ENCODE data around the gene NT5DC3.

DNA sequence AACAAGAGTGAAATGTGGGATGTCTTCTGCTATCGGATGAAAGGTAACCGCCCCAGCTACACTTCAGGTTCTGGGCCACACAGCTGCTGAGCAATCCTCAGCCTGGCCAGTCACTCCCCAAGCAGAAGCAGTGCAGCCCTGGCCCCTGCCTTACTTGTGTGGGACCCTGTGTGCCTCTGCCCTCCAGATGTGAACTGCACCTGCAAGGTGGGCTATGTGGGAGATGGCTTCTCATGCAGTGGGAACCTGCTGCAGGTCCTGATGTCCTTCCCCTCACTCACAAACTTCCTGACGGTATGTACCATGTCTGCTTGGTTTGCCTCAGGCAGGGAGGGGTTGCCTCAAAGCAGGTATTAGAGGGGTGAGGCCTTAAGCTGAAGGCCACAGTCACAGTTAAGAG lies 85.6 kb downstream of the NT5DC3 start:
- TF ChIP-seq, protein P1, sequence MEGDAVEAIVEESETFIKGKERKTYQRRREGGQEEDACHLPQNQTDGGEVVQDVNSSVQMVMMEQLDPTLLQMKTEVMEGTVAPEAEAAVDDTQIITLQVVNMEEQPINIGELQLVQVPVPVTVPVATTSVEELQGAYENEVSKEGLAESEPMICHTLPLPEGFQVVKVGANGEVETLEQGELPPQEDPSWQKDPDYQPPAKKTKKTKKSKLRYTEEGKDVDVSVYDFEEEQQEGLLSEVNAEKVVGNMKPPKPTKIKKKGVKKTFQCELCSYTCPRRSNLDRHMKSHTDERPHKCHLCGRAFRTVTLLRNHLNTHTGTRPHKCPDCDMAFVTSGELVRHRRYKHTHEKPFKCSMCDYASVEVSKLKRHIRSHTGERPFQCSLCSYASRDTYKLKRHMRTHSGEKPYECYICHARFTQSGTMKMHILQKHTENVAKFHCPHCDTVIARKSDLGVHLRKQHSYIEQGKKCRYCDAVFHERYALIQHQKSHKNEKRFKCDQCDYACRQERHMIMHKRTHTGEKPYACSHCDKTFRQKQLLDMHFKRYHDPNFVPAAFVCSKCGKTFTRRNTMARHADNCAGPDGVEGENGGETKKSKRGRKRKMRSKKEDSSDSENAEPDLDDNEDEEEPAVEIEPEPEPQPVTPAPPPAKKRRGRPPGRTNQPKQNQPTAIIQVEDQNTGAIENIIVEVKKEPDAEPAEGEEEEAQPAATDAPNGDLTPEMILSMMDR (IDR thresholded peaks at IDR 0.05), result no peak
- no peak for TF ChIP-seq POLR2A (IDR thresholded peaks at IDR 0.05)
